C4-2B (cell line): Measurements from ENCODE around the gene ZFP3.
"Not testable (repeated sequence)": the region's sequence is repeated elsewhere in the genome, so short reads cannot be mapped to it uniquely, and the experiment has no call there.

Experiments used
- ZFX ChIP-seq: fragments of 450-650 bp; IDR thresholded peaks from 2 replicates; pipeline ENCODE4 v1.6.1; 2017
- TF ChIP-seq, protein P1 (sequence below): fragments of 450-650 bp; conservative IDR thresholded peaks from 2 replicates; pipeline ENCODE4 v1.5.1; 2017; ENCODE audit warnings: mild to moderate bottlenecking

DNA sequence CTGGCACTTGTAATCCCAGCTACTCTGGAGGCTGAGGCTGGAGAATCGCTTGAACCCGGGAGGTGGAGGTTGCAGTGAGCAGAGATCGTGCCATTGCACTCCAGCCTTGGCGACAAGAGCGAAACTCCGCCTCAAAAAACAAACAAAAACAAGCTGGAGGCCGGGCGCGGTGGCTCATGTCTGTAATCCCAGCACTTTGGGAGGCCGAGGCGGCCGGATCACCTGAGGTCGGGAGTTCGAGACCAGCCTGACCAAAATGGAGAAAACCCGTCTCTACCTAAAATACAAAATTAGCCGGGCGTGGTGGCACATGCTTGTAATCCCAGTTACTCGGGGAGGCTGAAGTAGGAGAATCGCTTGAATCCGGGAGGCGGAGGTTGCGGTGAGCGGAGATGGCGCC is 992 bp upstream of the ZFP3 start:
- TF ChIP-seq, protein P1, sequence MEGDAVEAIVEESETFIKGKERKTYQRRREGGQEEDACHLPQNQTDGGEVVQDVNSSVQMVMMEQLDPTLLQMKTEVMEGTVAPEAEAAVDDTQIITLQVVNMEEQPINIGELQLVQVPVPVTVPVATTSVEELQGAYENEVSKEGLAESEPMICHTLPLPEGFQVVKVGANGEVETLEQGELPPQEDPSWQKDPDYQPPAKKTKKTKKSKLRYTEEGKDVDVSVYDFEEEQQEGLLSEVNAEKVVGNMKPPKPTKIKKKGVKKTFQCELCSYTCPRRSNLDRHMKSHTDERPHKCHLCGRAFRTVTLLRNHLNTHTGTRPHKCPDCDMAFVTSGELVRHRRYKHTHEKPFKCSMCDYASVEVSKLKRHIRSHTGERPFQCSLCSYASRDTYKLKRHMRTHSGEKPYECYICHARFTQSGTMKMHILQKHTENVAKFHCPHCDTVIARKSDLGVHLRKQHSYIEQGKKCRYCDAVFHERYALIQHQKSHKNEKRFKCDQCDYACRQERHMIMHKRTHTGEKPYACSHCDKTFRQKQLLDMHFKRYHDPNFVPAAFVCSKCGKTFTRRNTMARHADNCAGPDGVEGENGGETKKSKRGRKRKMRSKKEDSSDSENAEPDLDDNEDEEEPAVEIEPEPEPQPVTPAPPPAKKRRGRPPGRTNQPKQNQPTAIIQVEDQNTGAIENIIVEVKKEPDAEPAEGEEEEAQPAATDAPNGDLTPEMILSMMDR = not testable (repeated sequence)
- TF ChIP-seq ZFX = not testable (repeated sequence)
